Endothelial cell of umbilical vein (primary cell): ENCODE results near the gene MLIP. TPM values are rescaled to one million over a fixed set of nuclear protein-coding genes. Genes with fewer than 3 reads are reported as not detected.
A peak's percentile ranks its signal among the peaks of the same experiment; 100 is the strongest.

Source experiments
- BruUV-seq: library from RNA; stranded (reverse); fragments of 400-500 nt; replicated peaks from 2 replicates; lab custom pipeline; 2021; lab: Mats Ljungman, UMichigan
- CTCF ChIA-PET: fragments of 300-600, 350-600 bp; sonication (Branson Sonifier 250); formaldehyde crosslinking; loops from one replicate; lab custom pipeline; 2021; ENCODE audit warnings: antibody characterized with exemption, inconsistent platforms; lab: Charles Lee
- POLR2A ChIA-PET: fragments of 300-600, 350-600 bp; sonication (Branson Sonifier 250); formaldehyde crosslinking; loops from one replicate; lab custom pipeline; 2021; ENCODE audit warnings: antibody characterized with exemption, inconsistent platforms; lab: Charles Lee
- DNase-seq: peaks from one replicate; pipeline ENCODE4 v3.0.0-alpha.2; 2011; ENCODE audit warnings: low read depth, low spot score
- FAIRE-seq: peaks from 2 replicates; lab custom pipeline; 2011; peaks lifted over from hg19 to GRCh38; lab: Jason Lieb, UNC
- H2AFZ ChIP-seq: 2 replicates; pipeline ENCODE4 v1.6.0; 2012; ENCODE audit warnings: low read depth, low read length, control low read depth, inconsistent platforms
- H3K27ac ChIP-seq: 2 replicates; pipeline ENCODE4 v1.5.1; 2011; ENCODE audit warnings: low read depth, mild to moderate bottlenecking, control low read depth, low read length, moderate library complexity; ENCODE audit not compliant: insufficient read depth
- H3K27me3 ChIP-seq, 2 experiments: 2 replicates each; pipeline versions ENCODE4 v1.6.0 to v1.6.1; 2011; ENCODE audit warnings: low read length in 2 of 2, mixed read lengths in 1 of 2; ENCODE audit not compliant: control insufficient read depth in 2 of 2, insufficient read depth in 2 of 2
- H3K36me3 ChIP-seq, 2 experiments: 2 replicates in 1 of 2; 3 replicates in 1 of 2; pipeline ENCODE4 v1.5.1; 2011; ENCODE audit warnings: low read length in 2 of 2, mild to moderate bottlenecking in 1 of 2, moderate library complexity in 1 of 2; ENCODE audit not compliant: control insufficient read depth in 2 of 2, insufficient read depth in 2 of 2; ENCODE audit errors: extremely low read depth in 1 of 2
- H3K4me1 ChIP-seq: 3 replicates; pipeline ENCODE4 v1.5.1; 2011; ENCODE audit warnings: mild to moderate bottlenecking, low read length; ENCODE audit not compliant: control insufficient read depth, insufficient read depth; ENCODE audit errors: extremely low read depth
- H3K4me2 ChIP-seq: 2 replicates; pipeline ENCODE4 v1.6.1; 2011; ENCODE audit warnings: low read length, control low read depth, mixed read lengths; ENCODE audit not compliant: insufficient read depth
- H3K4me3 ChIP-seq, 3 experiments: fragments of 200-600 bp in 1 of 3; sonication (generic), shearing (Covaris generic) in 1 of 3; replicated peaks in 1 of 3; 2 replicates each; pipeline ENCODE4 v1.5.1; 2011 to 2016; ENCODE audit warnings: control low read depth in 3 of 3, low read length in 3 of 3, mild to moderate bottlenecking in 2 of 3, inconsistent platforms in 1 of 3, low read depth in 1 of 3, moderate library complexity in 1 of 3; ENCODE audit not compliant: insufficient read depth in 1 of 3
- H3K79me2 ChIP-seq: 2 replicates; pipeline ENCODE4 v1.6.0; 2012; ENCODE audit warnings: low read length, inconsistent platforms; ENCODE audit not compliant: control insufficient read depth, insufficient read depth
- H3K9ac ChIP-seq: replicated peaks from 2 replicates; pipeline ENCODE3; 2011; ENCODE audit warnings: low read length, control low read depth; ENCODE audit not compliant: insufficient read depth; ENCODE audit errors: extremely low read depth
- H3K9me1 ChIP-seq: replicated peaks from 3 replicates; pipeline ENCODE4 v1.6.0; 2011; ENCODE audit warnings: mild to moderate bottlenecking, low read length; ENCODE audit not compliant: control insufficient read depth, insufficient read depth; ENCODE audit errors: extremely low read depth
- H3K9me3 ChIP-seq: replicated peaks from 2 replicates; pipeline ENCODE4 v1.5.1; 2012; ENCODE audit warnings: low read length, inconsistent platforms; ENCODE audit not compliant: control insufficient read depth, insufficient read depth
- H4K20me1 ChIP-seq: replicated peaks from 2 replicates; pipeline ENCODE3; 2011; ENCODE audit warnings: mild to moderate bottlenecking, low read length; ENCODE audit not compliant: control insufficient read depth, insufficient read depth; ENCODE audit errors: extremely low read depth
- EZH2 ChIP-seq: IDR thresholded peaks from 2 replicates; pipeline ENCODE4 v1.6.1; 2012; ENCODE audit warnings: borderline replicate concordance, low read depth, mild to moderate bottlenecking, moderate library complexity, low read length, inconsistent platforms; ENCODE audit not compliant: severe bottlenecking
- FOS ChIP-seq: IDR thresholded peaks from 2 replicates; pipeline ENCODE4 v1.6.1; 2011; ENCODE audit warnings: mild to moderate bottlenecking, low read length, moderate library complexity, borderline replicate concordance; ENCODE audit not compliant: insufficient read depth
- GATA2 ChIP-seq: IDR thresholded peaks from 2 replicates; pipeline ENCODE4 v1.7.0; 2011; ENCODE audit warnings: low read depth, mild to moderate bottlenecking, moderate library complexity, mixed read lengths, low read length; ENCODE audit not compliant: insufficient read length, insufficient read depth
- JUN ChIP-seq: IDR thresholded peaks from 2 replicates; pipeline ENCODE4 v1.6.1; 2011; ENCODE audit warnings: borderline replicate concordance, low read depth; ENCODE audit not compliant: insufficient read length, insufficient read depth
- MYC ChIP-seq: IDR thresholded peaks from one replicate; pipeline ENCODE4 v1.6.1; 2011; ENCODE audit warnings: mild to moderate bottlenecking, low read depth, low read length
- POLR2A ChIP-seq: IDR thresholded peaks from 2 replicates; pipeline ENCODE4 v1.6.1; 2012; ENCODE audit warnings: low read depth, mild to moderate bottlenecking, control low read depth, low read length
- POLR2AphosphoS5 ChIP-seq: IDR thresholded peaks from 2 replicates; pipeline ENCODE4 v1.6.1; 2012; ENCODE audit warnings: low read depth, mild to moderate bottlenecking, control low read depth, low read length, moderate library complexity; ENCODE audit not compliant: insufficient read depth
- dilution Hi-C: fragments of 300-500 bp; cut with MboI; formaldehyde crosslinking; loops from one replicate; pipeline ENCODE4 v1.15.0; 2019; ENCODE audit warnings: low sequenced_read_pairs; ENCODE audit not compliant: extremely low pct_ligation_motif_present
- intact Hi-C: fragments of 100-400 bp; cut with micrococcal nuclease; formaldehyde crosslinking; loops from one replicate; pipeline ENCODE4 v1.10.0; 2022
- polyA plus RNA-seq, 4 experiments: library from polyadenylated mRNA; depleted of rRNA in 3 of 4; stranded (reverse) in 3 of 4; unstranded in 1 of 4; fragments of >200 nt; gene quantifications; 2 replicates each; pipeline versions ENCODE4 v1.2.1 to v1.2.3, GENCODE V29; 2011 to 2012; ENCODE audit warnings: missing spikeins in 1 of 4
- total RNA-seq: library from RNA; stranded (reverse); gene quantifications from 2 replicates; pipeline ENCODE4 v1.2.3, GENCODE V29; 2021
- TF ChIP-seq, protein P1 (sequence below), 2 donors: IDR thresholded peaks; 1 replicate in 1 of 2; 2 replicates in 1 of 2; pipeline ENCODE4 v1.5.1; 2011; ENCODE audit warnings: low read length in 2 of 2, mild to moderate bottlenecking in 2 of 2, moderate library complexity in 2 of 2, control low read depth in 1 of 2, inconsistent platforms in 1 of 2, low read depth in 1 of 2; ENCODE audit not compliant: insufficient read depth in 1 of 2; ENCODE audit errors: extremely low read depth in 1 of 2
- TF ChIP-seq, protein P2 (sequence below): IDR thresholded peaks from 2 replicates; pipeline ENCODE4 v1.6.1; 2011; ENCODE audit not compliant: insufficient read depth, insufficient read length

MLIP gene
- total and polyA plus RNA-seq, 2 donors (not counting 3 experiments of a cell fraction or from before 2014, with no cell fraction given) = 4.1 to 11.6 TPM

DNA sequence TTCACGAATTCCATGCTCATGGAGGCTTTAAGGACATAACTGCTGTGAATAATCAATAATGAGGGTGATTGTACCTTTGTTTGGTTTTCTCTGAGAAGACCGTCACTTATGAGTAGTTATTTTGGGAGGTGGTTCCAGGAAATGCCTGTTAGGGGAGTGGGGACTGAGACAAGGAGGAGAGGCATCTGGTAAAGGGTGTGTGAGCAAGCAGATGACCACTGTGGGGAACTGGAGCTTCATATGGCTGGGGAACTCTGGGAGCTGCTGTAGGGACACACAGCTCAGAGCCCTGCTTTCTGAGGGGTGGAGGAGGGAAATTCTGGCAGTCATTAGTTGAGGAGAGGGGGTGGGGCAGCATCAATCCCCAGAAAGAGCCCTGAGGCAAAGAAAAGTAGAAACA is 125.7 kb downstream of the MLIP start:
- no peaks in the 10 kb centered on the region for H3K79me2 ChIP-seq
- no peak overlapping the region for H2AFZ ChIP-seq
- ChIA-PET POLR2A (no interaction called here), CTCF (interaction anchor here (1.0 kb wide), 1 partner anchor 251 kb away, joined by 3 read pairs; no protein-coding TSS in a partner anchor)
- H3K4me3 ChIP-seq = no peak overlapping the region
- H4K20me1 ChIP-seq = no peaks in the 10 kb centered on the region
- H3K4me2 ChIP-seq = no peak overlapping the region
- H3K4me1 ChIP-seq = no peaks in the 10 kb centered on the region
- no peaks in the 10 kb centered on the region for H3K9me1 ChIP-seq
- dilution Hi-C loops = no loop called here
- H3K27ac ChIP-seq = no peak overlapping the region
- no peak for TF ChIP-seq MYC
- no peak for TF ChIP-seq POLR2A
- TF ChIP-seq, protein P1, sequence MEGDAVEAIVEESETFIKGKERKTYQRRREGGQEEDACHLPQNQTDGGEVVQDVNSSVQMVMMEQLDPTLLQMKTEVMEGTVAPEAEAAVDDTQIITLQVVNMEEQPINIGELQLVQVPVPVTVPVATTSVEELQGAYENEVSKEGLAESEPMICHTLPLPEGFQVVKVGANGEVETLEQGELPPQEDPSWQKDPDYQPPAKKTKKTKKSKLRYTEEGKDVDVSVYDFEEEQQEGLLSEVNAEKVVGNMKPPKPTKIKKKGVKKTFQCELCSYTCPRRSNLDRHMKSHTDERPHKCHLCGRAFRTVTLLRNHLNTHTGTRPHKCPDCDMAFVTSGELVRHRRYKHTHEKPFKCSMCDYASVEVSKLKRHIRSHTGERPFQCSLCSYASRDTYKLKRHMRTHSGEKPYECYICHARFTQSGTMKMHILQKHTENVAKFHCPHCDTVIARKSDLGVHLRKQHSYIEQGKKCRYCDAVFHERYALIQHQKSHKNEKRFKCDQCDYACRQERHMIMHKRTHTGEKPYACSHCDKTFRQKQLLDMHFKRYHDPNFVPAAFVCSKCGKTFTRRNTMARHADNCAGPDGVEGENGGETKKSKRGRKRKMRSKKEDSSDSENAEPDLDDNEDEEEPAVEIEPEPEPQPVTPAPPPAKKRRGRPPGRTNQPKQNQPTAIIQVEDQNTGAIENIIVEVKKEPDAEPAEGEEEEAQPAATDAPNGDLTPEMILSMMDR (IDR thresholded peaks at IDR 0.05; ENCODE audit: extremely low read depth in 1 of 2, insufficient read depth in 1 of 2, low read depth in 1 of 2, low read length in 2 of 2) = no peak
- no peak for TF ChIP-seq POLR2AphosphoS5
- no peak for TF ChIP-seq JUN
- H3K9ac ChIP-seq = no peak overlapping the region
- no peak for DNase-seq
- H3K36me3 ChIP-seq = no peaks in the 10 kb centered on the region
- no TSS peak for BruUV-seq
- no peaks in the 10 kb centered on the region for H3K9me3 ChIP-seq
- intact Hi-C loops = loop anchor here (5.0 kb wide), 1 partner anchor 125 kb away; the partner anchor contains the start of gene MLIP
- no peaks in the 10 kb centered on the region for H3K27me3 ChIP-seq
- no peak for FAIRE-seq

DNA sequence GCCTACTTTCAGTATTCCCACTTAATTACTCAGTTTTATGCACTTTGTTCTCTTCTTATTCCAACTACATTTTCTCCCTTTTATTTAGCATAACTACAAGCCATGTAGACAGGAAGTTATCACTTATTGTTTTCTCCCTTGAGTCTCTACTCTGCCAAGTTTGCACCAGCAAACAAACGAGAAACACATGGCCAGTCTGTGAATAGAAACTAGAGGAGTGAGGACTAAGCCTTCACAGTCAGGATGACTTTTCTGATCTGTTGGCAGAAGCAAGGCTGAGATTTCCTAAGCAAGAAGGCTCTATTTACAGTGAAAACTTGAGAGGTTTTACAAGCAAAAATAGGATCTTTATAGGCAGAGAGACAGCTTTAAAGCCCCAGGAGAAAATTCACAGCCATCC is 127.2 kb downstream of the MLIP start:
- CTCF ChIA-PET = no interaction called here
- Histone ChIP-seq H3K4me2 (no peak overlapping the region), H3K36me3 (no peaks in the 10 kb centered on the region), H3K79me2 (no peaks in the 10 kb centered on the region), H2AFZ (peak overlapping the region; percentile 41), H3K27ac (peak overlapping the region; percentile 11), H3K9me1 (no peaks in the 10 kb centered on the region), H4K20me1 (no peaks in the 10 kb centered on the region), H3K9me3 (no peaks in the 10 kb centered on the region), H3K4me1 (no peaks in the 10 kb centered on the region), H3K27me3 (no peaks in the 10 kb centered on the region), H3K9ac (no peak overlapping the region), H3K4me3 (no peak overlapping the region)
- peak; percentile 85 for FAIRE-seq
- dilution Hi-C loops (no loop called here), intact Hi-C loops (loop anchor here (1.0 to 5.0 kb wide), 2 partner anchors 97 to 126 kb away; partner anchors contain the start of gene MLIP)
- TF ChIP-seq EZH2 (no peak), MYC (no peak), FOS (no peak), POLR2A (no peak), GATA2 (no peak), JUN (no peak), POLR2AphosphoS5 (no peak)
- TF ChIP-seq, protein P2, sequence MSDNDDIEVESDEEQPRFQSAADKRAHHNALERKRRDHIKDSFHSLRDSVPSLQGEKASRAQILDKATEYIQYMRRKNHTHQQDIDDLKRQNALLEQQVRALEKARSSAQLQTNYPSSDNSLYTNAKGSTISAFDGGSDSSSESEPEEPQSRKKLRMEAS = no peak
- TF ChIP-seq, protein P1 (IDR thresholded peaks at IDR 0.05; ENCODE audit: extremely low read depth in 1 of 2, insufficient read depth in 1 of 2, low read depth in 1 of 2, low read length in 2 of 2) = no peak
- no TSS peak for BruUV-seq
- DNase-seq = peak; percentile 90
- POLR2A ChIA-PET = no interaction called here
